HG03108 (cell line): ENCODE results near the gene TRIM2.
A peak's percentile ranks its signal among the peaks of the same experiment; 100 is the strongest.

ENCODE experiments used
- ATAC-seq: cut with Tn5 transposase; IDR thresholded peaks from one replicate; pipeline ENCODE4 v1.9.1; 2021; ENCODE audit warnings: moderate library complexity; ENCODE audit not compliant: unreplicated experiment

TRIM2 gene

GRCh38 chr4:153325558-153325957 lies 121.3 kb downstream of the TRIM2 start:
- no peak for ATAC-seq

- ATAC-seq: no peak
Measured at GRCh38 chr4:153326513-153326912, 122.3 kb downstream of the TRIM2 start.

- ATAC-seq: no peak
Measured at GRCh38 chr4:153327247-153327646, 123.0 kb downstream of the TRIM2 start.

- no peak for ATAC-seq
Measured at GRCh38 chr4:153332936-153333335, 128.7 kb downstream of the TRIM2 start.

- no peak for ATAC-seq
Measured at GRCh38 chr4:153333874-153334273, 129.6 kb downstream of the TRIM2 start.

GRCh38 chr4:153335665-153336064 lies 131.4 kb downstream of the TRIM2 start:
- no peak for ATAC-seq

GRCh38 chr4:153337686-153338085 lies 133.4 kb downstream of the TRIM2 start:
- ATAC-seq: no peak

GRCh38 chr4:153341575-153342090 lies 137.4 kb downstream of the TRIM2 start:
- ATAC-seq: no peak

GRCh38 chr4:153342751-153343552 lies 138.7 kb downstream of the TRIM2 start:
- no peak for ATAC-seq

- peak; percentile 70 for ATAC-seq
Measured at GRCh38 chr4:153344131-153345011, 140.1 kb downstream of the TRIM2 start, which contains the start of gene MND1. Gene MND1, plus strand, starts transcription at chr4:153344688. Its CDS starts 50 bp downstream, at chr4:153344738.

GRCh38 chr4:153345012-153345981 lies 141.1 kb downstream of the TRIM2 start:
- ATAC-seq: peak; percentile 24

- no peak for ATAC-seq
Measured at GRCh38 chr4:153346031-153346430, 141.8 kb downstream of the TRIM2 start.

- no peak for ATAC-seq
Measured at GRCh38 chr4:153346563-153346962, 142.3 kb downstream of the TRIM2 start.

GRCh38 chr4:153347117-153347516 lies 142.9 kb downstream of the TRIM2 start:
- no peak for ATAC-seq

GRCh38 chr4:153348006-153348405 lies 143.8 kb downstream of the TRIM2 start:
- no peak for ATAC-seq

GRCh38 chr4:153349206-153349805 lies 145.1 kb downstream of the TRIM2 start:
- no peak for ATAC-seq

- ATAC-seq: no peak
Measured at GRCh38 chr4:153362184-153362583, 157.9 kb downstream of the TRIM2 start.

- ATAC-seq: no peak
Measured at GRCh38 chr4:153364061-153364460, 159.8 kb downstream of the TRIM2 start.

- no peak for ATAC-seq
Measured at GRCh38 chr4:153365003-153365402, 160.8 kb downstream of the TRIM2 start.

- ATAC-seq: no peak
Measured at GRCh38 chr4:153366486-153366885, 162.2 kb downstream of the TRIM2 start.
